Right atrium auricular region (tissue), 2 donors: ENCODE measurements around the gene ETFB. TPM values are rescaled to one million over a fixed set of nuclear protein-coding genes. Genes with fewer than 3 reads are reported as not detected.

Experiments
- DNase-seq: peaks from one replicate; pipeline ENCODE4 v3.0.0-alpha.2; 2019; ENCODE audit warnings: low spot score
- H3K27ac ChIP-seq, 2 donors: fragments of 200-600 bp; sonication (generic); 1 replicate in 1 of 2; 2 replicates in 1 of 2; pipeline ENCODE4 v1.5.1; 2016 to 2019
- H3K27me3 ChIP-seq, 2 donors: fragments of 200-600 bp; sonication (generic); one replicate each; pipeline versions ENCODE4 v1.5.1 to v1.6.0; 2017 to 2019
- H3K36me3 ChIP-seq: fragments of 200-600 bp; sonication (generic); one replicate; pipeline ENCODE4 v1.5.1; 2016
- H3K4me1 ChIP-seq, 2 donors: fragments of 200-600 bp; sonication (generic); one replicate each; pipeline versions ENCODE4 v1.5.1 to v1.6.0; 2017 to 2019
- H3K4me3 ChIP-seq, 2 donors: fragments of 200-600 bp; sonication (generic); 1 replicate in 1 of 2; 2 replicates in 1 of 2; pipeline ENCODE4 v1.5.1; 2017 to 2019; ENCODE audit warnings: mild to moderate bottlenecking in 1 of 2, moderate library complexity in 1 of 2
- H3K9me3 ChIP-seq, 2 donors: fragments of 200-600 bp; sonication (generic); one replicate each; pipeline ENCODE4 v1.5.1; 2019
- CTCF ChIP-seq, 2 donors: fragments of 200-600 bp; sonication (generic); IDR thresholded peaks; one replicate each; pipeline ENCODE4 v1.5.1; 2019; ENCODE audit warnings: antibody characterized with exemption in 2 of 2
- total RNA-seq, 2 donors: library from RNA; depleted of rRNA; stranded (reverse); fragments of >200 nt; gene quantifications; one replicate each; pipeline ENCODE4 v1.1.0, GENCODE V29; 2016

Gene ETFB
- total RNA-seq, 2 donors from 2014 or later = 385 TPM

- no peak for TF ChIP-seq CTCF (IDR thresholded peaks at IDR 0.05)
- Histone ChIP-seq H3K9me3 (no peaks in the 10 kb centered on the region), H3K4me1 (peaks cover 0 to 15% of the 10 kb centered on the region in 2 donors), H3K27me3 (peaks cover 7 to 15% of the 10 kb centered on the region in 2 donors), H3K4me3 (no peak overlapping the region), H3K27ac (no peak overlapping the region), H3K36me3 (no peaks in the 10 kb centered on the region)
- no peak for DNase-seq
These were observed 35.8 kb downstream of the ETFB start for GRCh38 chr19:51330366-51330765.

GRCh38 chr19:51329411-51329810, 36.8 kb downstream of the ETFB start:
- Histone ChIP-seq H3K36me3 (no peaks in the 10 kb centered on the region), H3K27ac (no peak overlapping the region), H3K27me3 (peaks cover 7 to 15% of the 10 kb centered on the region in 2 donors), H3K4me3 (no peak overlapping the region), H3K9me3 (no peaks in the 10 kb centered on the region), H3K4me1 (peaks cover 0 to 15% of the 10 kb centered on the region in 2 donors)
- no peak for TF ChIP-seq CTCF (IDR thresholded peaks at IDR 0.05)
- no peak for DNase-seq

GRCh38 chr19:51327066-51328001, 38.9 kb downstream of the ETFB start:
- H3K9me3 ChIP-seq = no peaks in the 10 kb centered on the region
- TF ChIP-seq CTCF (IDR thresholded peaks at IDR 0.05) = peak in 1 of 2 donors; percentile 32
- H3K4me3 ChIP-seq = peak overlapping the region in 1 of 2 donors; percentile 34
- peaks cover 7 to 15% of the 10 kb centered on the region in 2 donors for H3K27me3 ChIP-seq
- H3K36me3 ChIP-seq = no peaks in the 10 kb centered on the region
- peaks cover 0 to 15% of the 10 kb centered on the region in 2 donors for H3K4me1 ChIP-seq
- no peak overlapping the region for H3K27ac ChIP-seq
- no peak for DNase-seq

GRCh38 chr19:51326216-51327065, 39.7 kb downstream of the ETFB start:
- Histone ChIP-seq H3K36me3 (no peaks in the 10 kb centered on the region), H3K4me3 (peak overlapping the region in 1 of 2 donors; percentile 34), H3K9me3 (no peaks in the 10 kb centered on the region), H3K4me1 (peaks cover 0 to 15% of the 10 kb centered on the region in 2 donors), H3K27ac (no peak overlapping the region), H3K27me3 (peaks cover 7 to 15% of the 10 kb centered on the region in 2 donors)
- no peak for TF ChIP-seq CTCF (IDR thresholded peaks at IDR 0.05)
- DNase-seq = no peak

- H3K36me3 ChIP-seq = no peaks in the 10 kb centered on the region
- H3K4me3 ChIP-seq = no peak overlapping the region
- H3K9me3 ChIP-seq = no peaks in the 10 kb centered on the region
- peaks cover 0 to 15% of the 10 kb centered on the region in 2 donors for H3K4me1 ChIP-seq
- H3K27me3 ChIP-seq = peaks cover 7 to 15% of the 10 kb centered on the region in 2 donors
- H3K27ac ChIP-seq = no peak overlapping the region
- no peak for TF ChIP-seq CTCF (IDR thresholded peaks at IDR 0.05)
- DNase-seq = no peak
These were observed 40.8 kb downstream of the ETFB start for GRCh38 chr19:51325161-51325976.
